Muscle layer of colon (tissue), 2 donors: ENCODE measurements around the gene ARMC8.

Source experiments
- H3K27ac ChIP-seq: one replicate; pipeline ENCODE4 v1.7.0; 2013; ENCODE audit warnings: low read depth, mild to moderate bottlenecking, low read length, moderate library complexity
- H3K27me3 ChIP-seq, 2 donors: one replicate each; pipeline ENCODE4 v1.7.0; 2013; ENCODE audit warnings: low read length in 2 of 2, mild to moderate bottlenecking in 2 of 2; ENCODE audit not compliant: insufficient read depth in 2 of 2, control insufficient read depth in 1 of 2
- H3K36me3 ChIP-seq: one replicate; pipeline ENCODE4 v1.7.0; 2013; ENCODE audit warnings: mild to moderate bottlenecking, low read length; ENCODE audit not compliant: insufficient read depth
- H3K4me1 ChIP-seq: one replicate; pipeline ENCODE4 v1.7.0; 2013; ENCODE audit warnings: mild to moderate bottlenecking, low read length; ENCODE audit not compliant: insufficient read depth
- H3K4me3 ChIP-seq, 2 donors: one replicate each; pipeline ENCODE4 v1.7.0; 2013; ENCODE audit warnings: low read length in 2 of 2, low read depth in 1 of 2, mild to moderate bottlenecking in 1 of 2, moderate library complexity in 1 of 2
- H3K9ac ChIP-seq: one replicate; pipeline ENCODE4 v1.7.0; 2013; ENCODE audit warnings: low read length
- H3K9me3 ChIP-seq: one replicate; pipeline ENCODE4 v1.7.0; 2013; ENCODE audit warnings: mild to moderate bottlenecking, low read length
- donor health status: abdominal sarcoma.
- donor health status: Adenocarcinoma of cecum.

The ARMC8 gene

GRCh38 chr3:138284079-138284478 lies 97.0 kb downstream of the ARMC8 start:
- H3K9me3 ChIP-seq, result no peaks in the 10 kb centered on the region
- H3K27ac ChIP-seq, result no peak overlapping the region
- no peaks in the 10 kb centered on the region for H3K4me1 ChIP-seq
- H3K4me3 ChIP-seq, result no peak overlapping the region
- no peak overlapping the region for H3K9ac ChIP-seq
- H3K36me3 ChIP-seq, result peaks cover 50% of the 10 kb centered on the region
- H3K27me3 ChIP-seq, result no peaks in the 10 kb centered on the region

DNA sequence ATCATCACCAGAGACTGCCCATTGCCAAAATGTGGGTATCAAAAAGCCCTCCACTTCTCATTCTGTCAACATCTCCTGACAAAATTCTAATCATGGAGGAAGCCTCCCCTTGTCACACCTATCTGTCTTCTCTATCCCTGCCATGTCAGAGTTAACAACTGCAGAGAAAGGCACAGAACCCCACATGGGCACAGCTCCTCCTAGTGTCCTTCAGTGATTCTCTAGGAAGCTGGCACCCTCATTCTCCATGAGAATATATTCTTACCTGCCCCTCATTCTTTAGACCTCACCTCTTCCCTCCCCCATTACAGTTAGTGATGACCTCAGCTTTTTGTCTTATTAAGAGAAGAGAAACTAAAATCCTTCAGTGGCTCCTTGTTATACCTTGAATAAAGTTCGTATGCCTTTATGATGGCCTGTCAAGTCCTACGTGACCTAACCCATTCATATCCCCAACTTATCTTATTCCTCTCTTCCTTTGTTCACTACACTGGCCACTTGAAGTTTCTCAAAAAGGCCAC lies 97.9 kb downstream of the ARMC8 start:
- Histone ChIP-seq H3K4me3 (no peak overlapping the region), H3K9ac (no peak overlapping the region), H3K36me3 (peaks cover 59% of the 10 kb centered on the region), H3K9me3 (no peaks in the 10 kb centered on the region), H3K4me1 (no peaks in the 10 kb centered on the region), H3K27ac (no peak overlapping the region), H3K27me3 (no peaks in the 10 kb centered on the region)

- no peaks in the 10 kb centered on the region for H3K4me1 ChIP-seq
- H3K27me3 ChIP-seq, result no peaks in the 10 kb centered on the region
- no peak overlapping the region for H3K9ac ChIP-seq
- H3K4me3 ChIP-seq, result no peak overlapping the region
- H3K9me3 ChIP-seq, result no peaks in the 10 kb centered on the region
- no peak overlapping the region for H3K27ac ChIP-seq
- H3K36me3 ChIP-seq, result peaks cover 76% of the 10 kb centered on the region
Observed at GRCh38 chr3:138289260-138289659, 102.2 kb downstream of the ARMC8 start.

- Histone ChIP-seq H3K27ac (no peak overlapping the region), H3K27me3 (no peaks in the 10 kb centered on the region), H3K9ac (no peak overlapping the region), H3K4me3 (no peak overlapping the region), H3K9me3 (no peaks in the 10 kb centered on the region), H3K4me1 (no peaks in the 10 kb centered on the region), H3K36me3 (peaks cover 75% of the 10 kb centered on the region)
Observed at GRCh38 chr3:138289701-138290100, 102.6 kb downstream of the ARMC8 start.

DNA sequence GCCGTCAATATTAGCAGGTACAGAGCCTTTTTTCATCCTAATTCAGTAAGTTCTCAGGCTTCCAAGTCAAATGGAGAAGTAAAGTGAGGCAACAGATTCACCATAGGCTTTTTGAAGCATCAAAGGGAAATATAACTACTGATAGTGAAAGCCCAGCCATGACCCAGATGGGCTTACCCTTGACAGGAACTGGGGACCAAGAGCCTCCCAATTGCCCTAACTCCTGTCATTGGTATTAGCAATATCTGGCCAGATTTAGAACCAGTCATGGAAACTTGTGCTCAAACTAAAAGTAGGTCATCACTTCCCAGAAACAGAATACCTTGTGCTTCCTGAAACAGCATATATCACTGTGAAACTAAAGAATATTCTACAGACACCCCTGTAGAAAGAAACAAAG lies 109.5 kb downstream of the ARMC8 start:
- H3K36me3 ChIP-seq, result peaks cover 34% of the 10 kb centered on the region
- H3K9ac ChIP-seq, result no peak overlapping the region
- no peaks in the 10 kb centered on the region for H3K4me1 ChIP-seq
- H3K9me3 ChIP-seq, result no peaks in the 10 kb centered on the region
- H3K27ac ChIP-seq, result no peak overlapping the region
- no peaks in the 10 kb centered on the region for H3K27me3 ChIP-seq
- H3K4me3 ChIP-seq, result no peak overlapping the region

DNA sequence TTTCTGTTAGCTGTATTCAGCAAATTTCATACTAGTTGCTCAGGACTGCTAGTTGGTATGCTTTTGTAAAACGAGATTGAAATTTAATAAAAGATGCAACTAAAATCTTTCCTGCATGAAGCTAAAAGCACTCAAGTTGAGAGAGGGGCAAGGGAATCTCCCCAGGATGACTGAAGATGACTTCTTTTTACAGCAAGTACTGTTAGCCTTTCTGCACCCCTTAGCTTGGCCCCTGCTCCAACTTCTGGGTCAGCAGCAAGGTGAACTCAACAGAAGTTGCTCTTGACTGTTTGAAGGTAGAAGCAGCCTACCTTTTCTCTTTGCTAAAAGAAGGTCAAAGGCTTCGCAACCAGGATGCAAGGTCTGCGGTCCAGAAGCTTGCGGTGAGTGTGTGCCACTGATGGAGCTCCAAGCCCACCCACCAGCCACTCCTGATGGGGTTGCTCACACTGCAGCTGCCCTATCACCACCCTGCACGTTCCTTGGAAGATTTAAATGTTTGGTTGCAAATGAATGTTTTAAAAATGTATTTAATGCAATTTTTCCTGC lies 110.0 kb downstream of the ARMC8 start:
- H3K36me3 ChIP-seq, result peaks cover 34% of the 10 kb centered on the region
- no peaks in the 10 kb centered on the region for H3K27me3 ChIP-seq
- no peaks in the 10 kb centered on the region for H3K4me1 ChIP-seq
- no peak overlapping the region for H3K27ac ChIP-seq
- no peak overlapping the region for H3K9ac ChIP-seq
- no peaks in the 10 kb centered on the region for H3K9me3 ChIP-seq
- no peak overlapping the region for H3K4me3 ChIP-seq

- Histone ChIP-seq H3K27me3 (no peaks in the 10 kb centered on the region), H3K4me3 (no peak overlapping the region), H3K9me3 (no peaks in the 10 kb centered on the region), H3K36me3 (peaks cover 28% of the 10 kb centered on the region), H3K4me1 (no peaks in the 10 kb centered on the region), H3K9ac (no peak overlapping the region), H3K27ac (no peak overlapping the region)
Observed at GRCh38 chr3:138297876-138298275, 110.8 kb downstream of the ARMC8 start.

DNA sequence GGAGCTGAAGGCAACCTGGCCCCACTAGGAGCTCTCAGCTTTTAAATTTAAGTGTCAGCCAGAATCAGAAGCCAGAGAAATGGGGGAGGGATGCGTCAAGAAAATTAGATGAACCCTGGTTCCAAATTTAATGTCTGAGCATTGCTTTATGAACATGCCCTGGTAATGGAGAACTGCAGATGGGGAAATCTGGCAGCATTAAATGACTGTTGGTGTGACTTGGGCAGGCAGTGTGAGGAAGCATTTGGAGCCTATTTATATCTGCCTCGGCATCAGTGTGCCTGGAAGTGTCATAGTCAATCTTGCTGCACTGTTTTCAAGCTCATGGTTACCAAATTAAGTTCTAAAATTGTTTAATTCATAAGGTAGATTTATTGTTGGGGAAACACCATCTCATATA lies 113.5 kb downstream of the ARMC8 start:
- Histone ChIP-seq H3K27ac (no peak overlapping the region), H3K9ac (no peak overlapping the region)

GRCh38 chr3:138303474-138303873 lies 116.4 kb downstream of the ARMC8 start:
- H3K27me3 ChIP-seq, result no peaks in the 10 kb centered on the region
- H3K4me3 ChIP-seq, result no peak overlapping the region
- no peaks in the 10 kb centered on the region for H3K4me1 ChIP-seq
- H3K36me3 ChIP-seq, result no peaks in the 10 kb centered on the region
- no peak overlapping the region for H3K27ac ChIP-seq
- peaks cover 8% of the 10 kb centered on the region for H3K9me3 ChIP-seq
- no peak overlapping the region for H3K9ac ChIP-seq

More for the DNA sequence above, 113.5 kb downstream of the ARMC8 start:
- Histone ChIP-seq H3K27me3 (no peaks in the 10 kb centered on the region), H3K4me1 (no peaks in the 10 kb centered on the region), H3K36me3 (peaks cover 14% of the 10 kb centered on the region), H3K9me3 (no peaks in the 10 kb centered on the region), H3K4me3 (no peak overlapping the region)

- Histone ChIP-seq H3K4me1 (no peaks in the 10 kb centered on the region), H3K27me3 (no peaks in the 10 kb centered on the region), H3K9me3 (peaks cover 9% of the 10 kb centered on the region), H3K27ac (no peak overlapping the region), H3K4me3 (no peak overlapping the region), H3K36me3 (no peaks in the 10 kb centered on the region), H3K9ac (no peak overlapping the region)
Observed at GRCh38 chr3:138307899-138308298, 120.8 kb downstream of the ARMC8 start.

GRCh38 chr3:138308783-138309182 lies 121.7 kb downstream of the ARMC8 start:
- Histone ChIP-seq H3K9ac (no peak overlapping the region), H3K27me3 (no peaks in the 10 kb centered on the region), H3K4me3 (no peak overlapping the region), H3K36me3 (no peaks in the 10 kb centered on the region), H3K4me1 (no peaks in the 10 kb centered on the region), H3K9me3 (peaks cover 9% of the 10 kb centered on the region), H3K27ac (no peak overlapping the region)

DNA sequence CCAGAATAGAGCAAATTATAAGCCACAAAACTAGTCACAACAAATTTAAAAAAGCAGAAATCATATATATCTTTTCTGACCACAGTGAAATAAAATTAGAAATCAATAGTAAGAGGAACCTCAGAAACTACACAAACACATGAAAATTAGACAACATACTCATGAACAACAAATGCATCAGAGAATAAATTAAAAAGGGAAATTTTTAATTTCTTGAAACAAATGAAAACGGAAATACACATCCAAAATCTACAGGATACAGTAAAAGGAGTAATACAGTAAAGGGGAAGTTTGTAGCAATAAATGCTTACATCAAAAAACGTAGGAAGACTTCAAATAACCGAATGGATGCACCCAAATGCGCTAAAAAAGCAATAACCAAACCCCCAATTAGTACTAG lies 123.4 kb downstream of the ARMC8 start:
- Histone ChIP-seq H3K4me3 (no peak overlapping the region), H3K4me1 (no peaks in the 10 kb centered on the region), H3K36me3 (no peaks in the 10 kb centered on the region), H3K9ac (no peak overlapping the region), H3K27me3 (no peaks in the 10 kb centered on the region), H3K9me3 (peaks cover 9% of the 10 kb centered on the region), H3K27ac (no peak overlapping the region)
